ENCODE measurements around the gene STXBP6.
"Not testable (repeated sequence)": the region's sequence is repeated elsewhere in the genome, so short reads cannot be mapped to it uniquely, and the experiment has no call there.

The STXBP6 gene

DNA sequence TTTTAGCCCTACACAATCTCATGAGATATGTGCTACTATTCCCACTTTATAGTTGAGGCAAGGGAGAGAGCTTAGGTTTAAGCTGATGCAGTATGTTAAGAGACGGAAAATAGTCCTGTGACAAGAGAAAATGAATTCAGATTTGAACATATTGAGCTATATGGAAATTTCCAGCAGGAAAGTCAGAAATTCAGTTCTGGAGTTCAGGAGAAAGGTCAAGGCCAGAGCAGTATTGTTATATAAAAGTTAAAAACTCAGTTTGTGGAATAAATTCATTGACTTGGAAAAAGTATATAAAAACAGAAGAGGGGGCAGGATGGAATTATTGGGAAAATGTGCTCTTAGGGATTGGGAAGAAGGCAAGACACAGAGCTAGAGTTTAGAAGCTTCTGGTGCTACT, 248.9 kb downstream of the STXBP6 start:
- no peak for DNase-seq (ENCODE audit: low read depth)

GRCh38 chr14:24798911-24799462, 251.0 kb downstream of the STXBP6 start:
- DNase-seq (ENCODE audit: low read depth) = no peak

DNA sequence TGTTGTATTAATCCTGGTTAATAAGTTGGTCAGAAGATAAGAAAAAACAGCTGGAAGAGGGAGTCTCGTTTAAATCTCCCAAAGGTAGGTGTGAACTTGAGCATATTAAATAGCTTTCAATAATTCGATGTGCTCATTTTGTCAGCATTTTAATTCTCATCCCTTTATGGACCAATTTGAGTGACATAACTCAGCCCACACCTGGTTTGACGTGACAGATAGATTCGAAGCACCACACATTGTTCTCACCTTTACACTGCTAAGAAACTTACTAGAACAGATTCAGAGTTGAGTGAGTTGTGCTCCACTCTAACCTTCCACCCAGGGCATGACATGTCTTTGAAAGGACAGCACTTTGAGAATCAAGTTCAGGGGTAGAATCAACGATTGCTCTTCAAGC, 254.5 kb downstream of the STXBP6 start:
- DNase-seq (ENCODE audit: low read depth) = no peak

GRCh38 chr14:24794644-24795305, 255.2 kb downstream of the STXBP6 start:
- no peak for DNase-seq (ENCODE audit: low read depth)

DNA sequence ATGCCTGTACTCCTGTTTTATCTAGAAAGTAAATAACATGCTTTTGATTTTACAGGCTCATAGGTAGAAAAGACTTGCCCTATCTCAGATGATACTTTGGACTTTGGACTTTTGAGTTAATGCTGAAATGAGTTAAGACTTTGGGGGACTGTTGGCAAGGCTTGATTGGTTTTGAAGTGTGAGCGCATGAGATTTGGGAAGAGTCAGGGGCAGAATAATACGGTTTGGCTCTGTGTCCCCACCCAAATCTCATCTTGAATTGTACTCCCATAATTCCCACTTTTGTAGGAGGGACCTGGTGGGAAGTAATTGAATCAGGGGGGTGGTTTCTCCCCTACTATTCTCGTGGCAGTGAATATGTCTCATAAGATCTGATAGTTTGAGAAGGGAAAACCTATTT, 259.8 kb downstream of the STXBP6 start:
- no peak for DNase-seq (ENCODE audit: low read depth)

- no peak for DNase-seq (ENCODE audit: low read depth)
Observed at GRCh38 chr14:24789378-24789884, 260.5 kb downstream of the STXBP6 start.

GRCh38 chr14:24785698-24786097, 264.2 kb downstream of the STXBP6 start:
- DNase-seq (ENCODE audit: low read depth) = no peak

GRCh38 chr14:24784981-24785380, 265.0 kb downstream of the STXBP6 start:
- DNase-seq (ENCODE audit: low read depth) = no peak

- DNase-seq (ENCODE audit: low read depth) = no peak
Observed at GRCh38 chr14:24783791-24784190, 266.2 kb downstream of the STXBP6 start.

DNA sequence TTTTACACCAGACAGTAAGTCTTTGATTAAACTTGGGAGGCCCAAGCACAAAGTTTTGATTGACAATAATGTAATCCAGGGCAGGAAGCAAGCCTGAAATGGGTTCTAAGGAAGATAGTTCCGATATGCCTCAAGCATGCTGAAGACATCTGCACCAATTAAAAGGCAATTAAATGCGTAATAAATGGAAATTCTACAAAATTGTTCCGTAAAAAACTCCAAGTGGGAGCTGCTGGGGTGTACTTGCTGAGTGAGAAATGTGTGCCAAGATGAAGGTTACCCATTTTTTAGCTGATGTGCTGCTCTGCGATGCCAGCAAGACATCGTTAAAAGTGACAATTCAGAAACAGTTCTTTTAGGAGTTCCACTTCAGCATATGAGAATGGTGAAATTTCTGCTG, 269.7 kb downstream of the STXBP6 start:
- DNase-seq (ENCODE audit: low read depth) = no peak

DNA sequence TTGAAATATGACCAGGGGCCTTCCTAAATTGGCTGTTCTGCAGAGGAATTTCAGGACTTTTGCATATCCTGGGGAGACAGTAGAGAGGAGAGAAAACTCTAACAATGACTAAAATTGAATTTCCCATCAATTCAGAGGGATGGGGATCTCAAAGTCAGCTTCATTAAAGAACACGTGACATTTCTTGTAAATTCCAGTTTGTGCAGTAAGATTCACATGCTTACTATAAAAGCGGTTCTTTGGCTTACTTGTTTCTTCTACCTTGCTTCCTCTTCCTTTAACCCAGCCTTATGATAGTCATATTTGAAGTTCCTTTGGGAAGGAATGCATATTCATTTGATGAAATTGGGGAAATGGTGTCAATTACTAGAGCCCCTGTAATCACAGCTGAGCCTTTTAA, 272.3 kb downstream of the STXBP6 start:
- no peak for DNase-seq (ENCODE audit: low read depth)

DNA sequence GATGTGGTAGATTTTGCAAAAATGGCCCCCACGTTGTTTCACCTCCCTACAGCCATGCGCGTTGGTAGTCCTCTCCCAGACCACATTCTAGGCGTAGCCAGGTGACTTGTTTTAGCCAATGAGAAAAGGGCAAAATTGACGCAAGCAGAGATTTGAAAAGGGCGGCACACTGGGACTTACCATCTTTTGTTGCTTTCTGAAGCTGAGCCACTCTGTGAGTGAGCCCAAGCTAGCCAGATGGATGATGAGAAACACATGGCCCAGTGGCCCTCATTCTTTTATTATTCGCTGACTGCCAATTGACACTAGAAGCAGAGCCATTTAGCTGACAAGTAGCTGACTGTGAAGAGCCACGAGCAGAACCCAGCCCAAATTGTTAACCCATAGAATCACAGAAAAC, 274.0 kb downstream of the STXBP6 start:
- no peak for DNase-seq (ENCODE audit: low read depth)

- no peak for DNase-seq (ENCODE audit: low read depth)
Observed at GRCh38 chr14:24774187-24774915, 275.6 kb downstream of the STXBP6 start.

GRCh38 chr14:24773564-24773963, 276.4 kb downstream of the STXBP6 start:
- DNase-seq (ENCODE audit: low read depth) = not testable (repeated sequence)

DNA sequence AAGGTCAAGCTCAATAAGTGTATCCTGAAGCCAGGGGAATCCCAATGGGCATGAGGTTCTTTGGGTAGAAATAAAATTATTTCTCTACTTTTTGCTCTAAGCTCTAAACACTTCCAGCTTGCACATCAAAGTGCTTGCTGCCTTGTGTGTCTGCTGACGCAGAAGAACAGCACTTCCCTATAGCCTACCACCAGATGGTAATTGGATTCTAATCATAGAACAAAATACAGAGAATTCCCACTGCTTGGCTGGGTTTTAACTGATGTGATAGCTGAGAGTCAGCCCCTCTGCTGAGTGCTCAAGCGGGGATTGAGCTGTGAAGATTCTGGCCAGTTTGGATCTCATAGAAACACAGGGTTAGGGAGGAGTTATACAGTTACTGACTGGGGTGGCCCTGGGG, 283.5 kb downstream of the STXBP6 start:
- no peak for DNase-seq (ENCODE audit: low read depth)

GRCh38 chr14:24761141-24761540, 288.8 kb downstream of the STXBP6 start:
- DNase-seq (ENCODE audit: low read depth) = no peak
